Measurements from ENCODE around the gene CEP192. TPM values are rescaled to one million over a fixed set of nuclear protein-coding genes. Genes with fewer than 3 reads are reported as not detected.

Gene CEP192
- total RNA-seq (10 to 100 TPM; 18.3 to 35.6 (median 32.4) TPM), polyA plus RNA-seq (10 to 100 TPM in 1 of 2 donors, 1 to 10 TPM in 1; 4.9 to 18.2 TPM)
- long read RNA-seq, donor 1, partial matches to known transcripts: 6 of 10 reads
- long read RNA-seq, donor 1, other reads (novel, unspliced or antisense): 4 of 10 reads
- long read RNA-seq, donor 2, partial matches to known transcripts: 5 of 14 reads
- long read RNA-seq, donor 2, other reads (novel, unspliced or antisense): 9 of 14 reads
- long read RNA-seq, donor 3, partial matches to known transcripts: 6 of 11 reads
- long read RNA-seq, donor 3, other reads (novel, unspliced or antisense): 5 of 11 reads

DNA sequence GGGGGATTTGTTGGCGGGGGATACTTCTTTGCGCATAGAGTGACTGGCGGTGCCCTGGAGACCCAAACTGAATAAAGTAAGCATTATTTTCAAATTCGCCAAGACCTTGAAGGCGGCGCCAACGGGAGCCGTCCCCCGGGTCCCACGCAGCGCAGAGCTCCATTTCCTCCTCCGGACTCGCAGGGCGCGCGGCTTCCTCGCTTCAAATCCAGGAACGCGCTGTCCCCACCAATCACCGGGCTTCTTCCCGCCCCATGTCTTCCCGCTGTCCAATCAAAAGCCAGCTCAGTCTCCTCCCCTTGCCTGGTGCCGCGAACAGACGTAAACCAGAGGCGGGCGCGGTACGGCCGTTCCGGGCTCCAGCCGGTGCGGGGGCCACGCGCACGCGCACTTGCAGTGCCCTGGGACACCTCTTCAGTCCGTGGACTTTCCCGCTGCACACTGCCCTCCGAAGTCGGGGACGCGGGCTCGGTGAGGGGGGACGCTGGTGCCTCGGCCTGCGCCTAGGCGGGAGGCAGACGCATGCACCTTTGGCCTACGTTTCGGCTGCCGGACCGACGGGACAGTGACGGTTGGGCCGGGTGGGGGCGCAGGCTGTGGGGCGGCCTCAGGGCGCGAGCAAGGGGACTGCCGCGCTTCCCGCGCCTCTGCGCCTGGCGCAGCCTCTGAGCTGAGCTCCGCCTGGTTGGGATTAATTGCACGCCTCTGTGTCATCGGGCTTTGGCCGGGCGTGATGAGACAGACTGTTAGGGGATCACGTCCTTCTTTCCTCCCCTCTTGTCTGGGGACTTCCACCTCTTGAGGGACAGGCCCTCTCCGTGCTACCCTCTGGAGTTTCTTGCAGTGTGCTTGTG lies at the start of gene CEP192:
CEP192 (plus strand) TSS at position 396 of the 854 bp plus-strand sequence. CDS start 8,063 bp downstream, outside the sequence.
- Histone ChIP-seq H3K9me3 (no peaks in the 10 kb centered on the region), H3K36me3 (peaks cover 0 to 11% (median 0%) of the 10 kb centered on the region in 9 donors), H3K4me1 (peaks cover 6 to 35% (median 24%) of the 10 kb centered on the region in 9 donors), H3K4me3 (peak within 1 kb of the TSS; percentile 49 to 93 (median 78)), H3K27ac (peak within 1 kb of the TSS; percentile 54 to 92 (median 87)), H3K27me3 (no peaks in the 10 kb centered on the region)
- ATAC-seq (peak; percentile 98 to 100 (median 99)), DNase-seq (peak; percentile 97 to 98)
- peak in 3 of 9 donors; percentile 9 to 13 (median 13) for TF ChIP-seq CTCF (IDR thresholded peaks at IDR 0.05)
- intact Hi-C loops (cut with DNase I): loop anchor here in 3 of 10 donors (2.0 to 10.0 kb wide), 4 partner anchors 42 to 644 kb away; partner anchors contain the start of gene SEH1L (in 3 of the 3)
- WGBS, 2 donors: 0% methylated on average over 73 of the region's 73 CpGs

- Histone ChIP-seq H3K9me3 (no peaks in the 10 kb centered on the region), H3K27me3 (no peaks in the 10 kb centered on the region), H3K36me3 (no peaks in the 10 kb centered on the region), H3K27ac (no peak overlapping the region), H3K4me1 (peaks cover 0 to 23% (median 16%) of the 10 kb centered on the region in 9 donors), H3K4me3 (no peak overlapping the region)
- 73 to 80% methylated on average over 4 of the region's 4 CpGs for WGBS, 2 donors
- no peak for DNase-seq
- TF ChIP-seq CTCF (IDR thresholded peaks at IDR 0.05): no peak
- intact Hi-C loops (cut with DNase I): loop anchor here in 2 of 10 donors (10.0 kb wide), 2 partner anchors 558 to 568 kb away; partner anchors contain the start of gene AFG3L2 (in 1 of the 2)
- ATAC-seq: no peak
These were observed 47.9 kb upstream of the CEP192 start for GRCh38 chr18:12943215-12943614.

- ATAC-seq: no peak
- peak overlapping the region in 2 of 10 donors; percentile 15 to 42 for H3K27ac ChIP-seq
These were observed 46.5 kb upstream of the CEP192 start for GRCh38 chr18:12944709-12945108.

More at GRCh38 chr18:12944709-12945108, 46.5 kb upstream of the CEP192 start:
- Histone ChIP-seq H3K27me3 (no peaks in the 10 kb centered on the region), H3K4me3 (no peak overlapping the region), H3K36me3 (no peaks in the 10 kb centered on the region), H3K9me3 (no peaks in the 10 kb centered on the region), H3K4me1 (peaks cover 0 to 34% (median 18%) of the 10 kb centered on the region in 9 donors)
- intact Hi-C loops (cut with DNase I): loop anchor here in 5 of 10 donors (5.0 to 10.0 kb wide), 5 partner anchors 48 to 570 kb away; partner anchors contain the start of genes AFG3L2 (in 2 of the 5), CEP192 (in 2 of the 5) and PTPN2 (in 2 of the 5)
- no peak for TF ChIP-seq CTCF (IDR thresholded peaks at IDR 0.05)
- 27 to 36% methylated on average over 4 of the region's 4 CpGs for WGBS, 2 donors
- peak; percentile 35 to 56 for DNase-seq

All from heart right ventricle (tissue), 16 donors.